IMR-90 (cell line): Measurements from ENCODE around the gene ELF2. TPM values are rescaled to one million over a fixed set of nuclear protein-coding genes. Genes with fewer than 3 reads are reported as not detected.

Experiments
- ATAC-seq: fragments of 200-7000 bp; cut with Tn5 transposase; 2 replicates; pipeline ENCODE4 v1.9.1; 2020; ENCODE audit warnings: low read depth, mild to moderate bottlenecking, moderate library complexity
- BruUV-seq: library from RNA; stranded (reverse); fragments of 400-500 nt; replicated peaks from 2 replicates; lab custom pipeline; 2021; lab: Mats Ljungman, UMichigan
- CTCF ChIA-PET: fragments of 300-600 bp; formaldehyde crosslinking; extraction: SDS; loops from one replicate; lab custom pipeline; 2021; ENCODE audit warnings: antibody characterized with exemption; lab: Yijun Ruan, JAX
- POLR2A ChIA-PET: fragments of 300-600 bp; sonication (Branson Sonifier 250); formaldehyde crosslinking; loops from one replicate; lab custom pipeline; 2022; ENCODE audit warnings: antibody characterized with exemption; ENCODE audit not compliant: unreplicated experiment; lab: Charles Lee
- DNase-seq: peaks from one replicate; pipeline ENCODE4 v3.0.0; 2013
- H2AFZ ChIP-seq: replicated peaks from 2 replicates; pipeline ENCODE3; 2013; ENCODE audit warnings: low read length, mild to moderate bottlenecking; ENCODE audit not compliant: poor library complexity
- H2AK5ac ChIP-seq: 2 replicates; pipeline ENCODE4 v1.6.1; 2013; ENCODE audit warnings: low read depth, low read length, inconsistent platforms
- H2AK9ac ChIP-seq: replicated peaks from 2 replicates; pipeline ENCODE3; 2013; ENCODE audit warnings: mild to moderate bottlenecking, low read depth, low read length, moderate library complexity; ENCODE audit not compliant: poor library complexity
- H2BK120ac ChIP-seq: 2 replicates; pipeline ENCODE4 v1.6.1; 2013; ENCODE audit warnings: low read depth, low read length, inconsistent platforms
- H2BK15ac ChIP-seq: 3 replicates; pipeline ENCODE4 v1.6.1; 2013; ENCODE audit warnings: low read depth, low read length, inconsistent platforms
- H2BK20ac ChIP-seq: 2 replicates; pipeline ENCODE4 v1.6.1; 2013; ENCODE audit warnings: low read depth, mild to moderate bottlenecking, inconsistent platforms, low read length, moderate library complexity
- H2BK5ac ChIP-seq: 2 replicates; pipeline ENCODE4 v1.6.1; 2013; ENCODE audit warnings: mild to moderate bottlenecking, low read depth, low read length, inconsistent platforms; ENCODE audit not compliant: poor library complexity, severe bottlenecking
- H3K14ac ChIP-seq: replicated peaks from 2 replicates; pipeline ENCODE4 v1.6.1; 2013; ENCODE audit warnings: low read depth, low read length, inconsistent platforms
- H3K18ac ChIP-seq: 2 replicates; pipeline ENCODE4 v1.6.1; 2013; ENCODE audit warnings: low read depth, low read length, control low read depth
- H3K23ac ChIP-seq: 2 replicates; pipeline ENCODE4 v1.6.1; 2013; ENCODE audit warnings: low read depth, low read length, inconsistent platforms
- H3K27ac ChIP-seq: 2 replicates; pipeline ENCODE4 v1.5.1; 2013; ENCODE audit warnings: mild to moderate bottlenecking, control low read depth, low read length; ENCODE audit not compliant: insufficient read depth
- H3K27me3 ChIP-seq: 2 replicates; pipeline ENCODE4 v1.6.1; 2013; ENCODE audit warnings: low read length; ENCODE audit not compliant: control insufficient read depth, insufficient read depth
- H3K36me3 ChIP-seq: 2 replicates; pipeline ENCODE4 v1.6.1; 2013; ENCODE audit warnings: low read length, mixed read lengths; ENCODE audit not compliant: control insufficient read depth, insufficient read depth
- H3K4ac ChIP-seq: 2 replicates; pipeline ENCODE4 v1.6.1; 2013; ENCODE audit warnings: low read depth, low read length, inconsistent platforms
- H3K4me1 ChIP-seq: 2 replicates; pipeline ENCODE4 v1.6.1; 2013; ENCODE audit warnings: low read length, mixed read lengths; ENCODE audit not compliant: control insufficient read depth, insufficient read depth
- H3K4me2 ChIP-seq: 2 replicates; pipeline ENCODE4 v1.6.1; 2013; ENCODE audit warnings: low read depth, mild to moderate bottlenecking, control low read depth, low read length, moderate library complexity
- H3K4me3 ChIP-seq: 2 replicates; pipeline ENCODE4 v1.5.1; 2013; ENCODE audit warnings: low read depth, mild to moderate bottlenecking, control low read depth, low read length, moderate library complexity; ENCODE audit not compliant: insufficient read depth
- H3K56ac ChIP-seq: 2 replicates; pipeline ENCODE4 v1.6.1; 2013; ENCODE audit warnings: low read length, inconsistent platforms; ENCODE audit not compliant: insufficient read depth; ENCODE audit errors: extremely low read depth
- H3K79me1 ChIP-seq, 2 experiments: 2 replicates each; pipeline ENCODE4 v1.6.1; 2013; ENCODE audit warnings: low read length in 2 of 2, inconsistent platforms in 1 of 2, low read depth in 1 of 2
- H3K9ac ChIP-seq: 2 replicates; pipeline ENCODE4 v1.6.1; 2013; ENCODE audit warnings: low read depth, low read length, control low read depth
- H3K9me1 ChIP-seq: 2 replicates; pipeline ENCODE4 v1.6.1; 2013; ENCODE audit warnings: low read length, inconsistent platforms; ENCODE audit not compliant: insufficient read depth
- H3K9me3 ChIP-seq: 2 replicates; pipeline ENCODE4 v1.6.1; 2013; ENCODE audit warnings: low read length; ENCODE audit not compliant: control insufficient read depth, insufficient read depth
- H4K20me1 ChIP-seq: 2 replicates; pipeline ENCODE4 v1.6.1; 2013; ENCODE audit warnings: low read length, inconsistent platforms; ENCODE audit not compliant: insufficient read depth
- H4K5ac ChIP-seq: 2 replicates; pipeline ENCODE4 v1.6.1; 2013; ENCODE audit warnings: mild to moderate bottlenecking, low read depth, low read length, control low read depth
- H4K8ac ChIP-seq, 2 experiments: 2 replicates each; pipeline ENCODE4 v1.6.1; 2013; ENCODE audit warnings: low read depth in 2 of 2, low read length in 2 of 2, control low read depth in 1 of 2, inconsistent platforms in 1 of 2
- H4K91ac ChIP-seq: 2 replicates; pipeline ENCODE4 v1.6.1; 2013; ENCODE audit warnings: low read depth, low read length, inconsistent platforms; ENCODE audit not compliant: insufficient read depth
- BHLHE40 ChIP-seq: fragments of 150-350 bp; IDR thresholded peaks from 2 replicates; pipeline ENCODE4 v1.6.1; 2016; ENCODE audit warnings: mild to moderate bottlenecking, low read depth, low read length
- CEBPB ChIP-seq: IDR thresholded peaks from 2 replicates; pipeline ENCODE4 v1.6.1; 2012; ENCODE audit warnings: low read depth, low read length, improper control_type of control experiment
- FOS ChIP-seq: fragments of 150-350 bp; IDR thresholded peaks from 2 replicates; pipeline ENCODE4 v1.6.1; 2016; ENCODE audit warnings: low read depth, low read length
- MAZ ChIP-seq: IDR thresholded peaks from 2 replicates; pipeline ENCODE4 v1.6.1; 2012; ENCODE audit warnings: low read depth, mild to moderate bottlenecking, low read length, improper control_type of control experiment, moderate library complexity, borderline replicate concordance
- MXI1 ChIP-seq: IDR thresholded peaks from 2 replicates; pipeline ENCODE4 v1.6.1; 2012; ENCODE audit warnings: low read depth, mild to moderate bottlenecking, low read length, moderate library complexity, borderline replicate concordance
- NFE2L2 ChIP-seq: fragments of 150-350 bp; IDR thresholded peaks from 2 replicates; pipeline ENCODE4 v1.6.1; 2016; ENCODE audit warnings: low read depth, mild to moderate bottlenecking, low read length
- POLR2A ChIP-seq: IDR thresholded peaks from 2 replicates; pipeline ENCODE4 v1.6.1; 2012; ENCODE audit warnings: mild to moderate bottlenecking, low read depth, low read length
- RAD21 ChIP-seq: IDR thresholded peaks from 2 replicates; pipeline ENCODE4 v1.6.1; 2012; ENCODE audit warnings: low read length, improper control_type of control experiment
- RCOR1 ChIP-seq: IDR thresholded peaks from 2 replicates; pipeline ENCODE4 v1.6.1; 2012; ENCODE audit warnings: mild to moderate bottlenecking, low read length, improper control_type of control experiment; ENCODE audit not compliant: insufficient replicate concordance
- RFX5 ChIP-seq: IDR thresholded peaks from 2 replicates; pipeline ENCODE4 v1.8.0; 2012; ENCODE audit warnings: low read depth, mild to moderate bottlenecking, low read length, moderate library complexity
- SMC3 ChIP-seq: fragments of 150-350 bp; IDR thresholded peaks from 2 replicates; pipeline ENCODE4 v1.6.1; 2016; ENCODE audit warnings: low read depth, mild to moderate bottlenecking, antibody characterized with exemption, low read length, moderate library complexity
- USF2 ChIP-seq: fragments of 150-350 bp; IDR thresholded peaks from 2 replicates; pipeline ENCODE4 v1.6.1; 2017; ENCODE audit warnings: mild to moderate bottlenecking, antibody characterized with exemption, low read length, low read depth
- WGBS, 2 experiments: methylation state at CpG; one replicate each; pipeline versions ENCODE4 v1.1.5 to v1.1.7; 2013; ENCODE audit warnings: missing lambda C conversion rate in 2 of 2; ENCODE audit not compliant: insufficient read length in 1 of 2; ENCODE audit errors: extremely low coverage in 2 of 2; 5-methylcytosine and 5-hydroxymethylcytosine counted together
- dilution Hi-C: fragments of 300-500 bp; cut with HindIII; formaldehyde crosslinking; loops from one replicate; pipeline ENCODE4 v1.14.3; 2018; ENCODE audit warnings: low sequenced_read_pairs; ENCODE audit not compliant: unreplicated experiment
- in situ Hi-C: fragments of 300-500 bp; cut with MboI; formaldehyde crosslinking; loops from 3 replicates; pipeline ENCODE4 v1.14.3; 2019; ENCODE audit warnings: low sequenced_read_pairs, inconsistent platforms, mixed read lengths
- intact Hi-C: fragments of 100-400 bp; cut with micrococcal nuclease; formaldehyde crosslinking; loops from 2 replicates; pipeline ENCODE4 v1.10.0; 2022
- polyA plus RNA-seq, 3 experiments: library from polyadenylated mRNA; depleted of rRNA; stranded (reverse); fragments of >200 nt; gene quantifications; 2 replicates each; pipeline ENCODE4 v1.2.3, GENCODE V29; 2012; ENCODE audit warnings: low replicate concordance in 1 of 3
- total RNA-seq: library from RNA; depleted of rRNA; stranded (reverse); fragments of >200 nt; gene quantifications from 2 replicates; pipeline ENCODE4 v1.2.3, GENCODE V29; 2012
- TF ChIP-seq, protein P1 (sequence below): conservative IDR thresholded peaks from 2 replicates; pipeline ENCODE4 v1.5.1; 2012; ENCODE audit warnings: mild to moderate bottlenecking, low read depth, low read length, improper control_type of control experiment

Gene ELF2
- total and polyA plus RNA-seq, 2 of the 4 experiments (the other 2 are of a cell fraction) = 14.5 to 42.3 TPM

- no peak overlapping the region for H3K23ac ChIP-seq
- no peak overlapping the region for H4K91ac ChIP-seq
- no peak overlapping the region for H2AFZ ChIP-seq
- in situ Hi-C loops (no loop called here), intact Hi-C loops (loop anchor here (10.0 kb wide), 1 partner anchor 355 kb away; no protein-coding TSS in a partner anchor), dilution Hi-C loops (no loop called here)
- H3K4me1 ChIP-seq = peaks cover 2% of the 10 kb centered on the region; the same call in 1 of the 2 replicates
- H3K9me3 ChIP-seq = no peaks in the 10 kb centered on the region
- no peaks in the 10 kb centered on the region for H3K27me3 ChIP-seq
- no peak overlapping the region for H2BK15ac ChIP-seq
- ChIA-PET CTCF (no interaction called here), POLR2A (no interaction called here)
- H4K20me1 ChIP-seq = no peaks in the 10 kb centered on the region
- H3K14ac ChIP-seq = no peak overlapping the region
- no peak overlapping the region for H3K4me2 ChIP-seq
- no TSS peak for BruUV-seq
- H4K8ac ChIP-seq = no peak overlapping the region
- no peak for ATAC-seq
- no peak overlapping the region for H3K4ac ChIP-seq
- no peak overlapping the region for H3K4me3 ChIP-seq
- no peak overlapping the region for H3K56ac ChIP-seq
- no peak for DNase-seq
- H2AK9ac ChIP-seq = no peak overlapping the region
- WGBS, 2 experiments = no CpG with 5 or more reads among the region's 3 CpGs
- no peak overlapping the region for H2BK120ac ChIP-seq
- no peak overlapping the region for H2BK20ac ChIP-seq
- H3K36me3 ChIP-seq = no peaks in the 10 kb centered on the region
- no peaks in the 10 kb centered on the region for H3K79me1 ChIP-seq
- no peak overlapping the region for H3K27ac ChIP-seq
- H2AK5ac ChIP-seq = no peak overlapping the region
- H3K9me1 ChIP-seq = no peaks in the 10 kb centered on the region
- no peak overlapping the region for H3K9ac ChIP-seq
- H3K18ac ChIP-seq = no peak overlapping the region
- no peak overlapping the region for H2BK5ac ChIP-seq
- H4K5ac ChIP-seq = no peak overlapping the region
- TF ChIP-seq RCOR1 (no peak), BHLHE40 (no peak), CEBPB (no peak), FOS (no peak), NFE2L2 (no peak), RFX5 (no peak), SMC3 (no peak), MXI1 (no peak), USF2 (no peak), RAD21 (no peak), POLR2A (no peak), MAZ (no peak)
- TF ChIP-seq, protein P1, sequence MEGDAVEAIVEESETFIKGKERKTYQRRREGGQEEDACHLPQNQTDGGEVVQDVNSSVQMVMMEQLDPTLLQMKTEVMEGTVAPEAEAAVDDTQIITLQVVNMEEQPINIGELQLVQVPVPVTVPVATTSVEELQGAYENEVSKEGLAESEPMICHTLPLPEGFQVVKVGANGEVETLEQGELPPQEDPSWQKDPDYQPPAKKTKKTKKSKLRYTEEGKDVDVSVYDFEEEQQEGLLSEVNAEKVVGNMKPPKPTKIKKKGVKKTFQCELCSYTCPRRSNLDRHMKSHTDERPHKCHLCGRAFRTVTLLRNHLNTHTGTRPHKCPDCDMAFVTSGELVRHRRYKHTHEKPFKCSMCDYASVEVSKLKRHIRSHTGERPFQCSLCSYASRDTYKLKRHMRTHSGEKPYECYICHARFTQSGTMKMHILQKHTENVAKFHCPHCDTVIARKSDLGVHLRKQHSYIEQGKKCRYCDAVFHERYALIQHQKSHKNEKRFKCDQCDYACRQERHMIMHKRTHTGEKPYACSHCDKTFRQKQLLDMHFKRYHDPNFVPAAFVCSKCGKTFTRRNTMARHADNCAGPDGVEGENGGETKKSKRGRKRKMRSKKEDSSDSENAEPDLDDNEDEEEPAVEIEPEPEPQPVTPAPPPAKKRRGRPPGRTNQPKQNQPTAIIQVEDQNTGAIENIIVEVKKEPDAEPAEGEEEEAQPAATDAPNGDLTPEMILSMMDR = no peak
These were observed 32.5 kb upstream of the ELF2 start for GRCh38 chr4:139209470-139210063.
